VCaP (cell line): ENCODE data around the gene ELMO1.
A peak's percentile ranks its signal among the peaks of the same experiment; 100 is the strongest.

Experiments used
- H3K27ac ChIP-seq: fragments of 450-650 bp; 2 replicates; pipeline ENCODE4 v1.5.1; 2017
- CTCF ChIP-seq: fragments of 450-650 bp; conservative IDR thresholded peaks from 2 replicates; pipeline ENCODE4 v1.5.1; 2017; ENCODE audit warnings: mild to moderate bottlenecking, moderate library complexity

ELMO1 gene

DNA sequence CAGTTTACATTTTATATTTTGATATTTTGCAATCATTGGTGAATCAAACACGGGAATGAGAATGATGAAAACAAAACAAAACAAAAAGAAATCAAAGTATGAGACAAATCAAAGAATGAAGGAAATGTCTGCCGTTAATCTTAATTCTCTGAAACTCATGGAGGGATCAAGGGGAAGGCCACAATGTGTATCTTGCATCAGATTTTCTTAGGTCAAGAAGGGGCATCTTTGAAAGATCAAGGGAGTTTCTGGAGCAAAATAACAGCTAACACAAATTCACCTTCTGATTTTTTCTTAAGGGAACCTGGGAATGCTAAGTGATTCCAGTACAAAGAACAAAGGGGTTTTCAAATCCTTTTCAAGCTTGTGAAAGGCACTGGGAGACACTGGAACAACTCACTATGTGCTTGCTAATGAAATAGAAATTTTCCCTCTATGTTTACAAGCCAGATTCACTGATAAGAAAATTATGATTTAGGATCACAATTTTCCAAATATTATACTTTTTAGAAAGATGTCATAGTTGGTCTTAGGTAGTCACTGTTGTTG is 402.1 kb downstream of the ELMO1 start:
- no peak for TF ChIP-seq CTCF
- H3K27ac ChIP-seq = peak overlapping the region; percentile 85

DNA sequence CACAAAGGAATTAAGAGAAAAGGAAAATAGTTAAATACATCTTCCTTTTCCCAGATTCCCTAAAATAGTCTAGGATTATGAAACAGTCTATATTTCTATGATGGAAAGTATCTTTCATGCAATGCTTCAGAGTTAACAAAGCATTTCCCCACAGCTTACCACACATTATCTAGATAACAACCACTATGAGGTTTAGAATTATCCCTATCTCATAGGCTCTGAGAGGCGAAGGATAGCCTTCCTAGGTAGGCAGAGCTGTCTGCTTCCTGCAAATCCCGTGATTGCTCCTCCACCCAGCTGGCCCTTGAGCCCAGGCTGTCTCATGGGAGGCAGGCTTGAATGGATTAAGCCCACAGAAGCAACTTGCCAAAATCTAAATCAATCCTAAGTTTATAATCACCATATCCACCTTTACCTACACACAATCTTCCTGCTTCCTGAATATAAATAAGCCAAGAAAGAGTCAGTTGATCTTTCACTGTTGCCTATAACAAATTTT is 402.9 kb downstream of the ELMO1 start:
- TF ChIP-seq CTCF = no peak
- H3K27ac ChIP-seq = peak overlapping the region; percentile 85; the same call in 1 of the 2 replicates

DNA sequence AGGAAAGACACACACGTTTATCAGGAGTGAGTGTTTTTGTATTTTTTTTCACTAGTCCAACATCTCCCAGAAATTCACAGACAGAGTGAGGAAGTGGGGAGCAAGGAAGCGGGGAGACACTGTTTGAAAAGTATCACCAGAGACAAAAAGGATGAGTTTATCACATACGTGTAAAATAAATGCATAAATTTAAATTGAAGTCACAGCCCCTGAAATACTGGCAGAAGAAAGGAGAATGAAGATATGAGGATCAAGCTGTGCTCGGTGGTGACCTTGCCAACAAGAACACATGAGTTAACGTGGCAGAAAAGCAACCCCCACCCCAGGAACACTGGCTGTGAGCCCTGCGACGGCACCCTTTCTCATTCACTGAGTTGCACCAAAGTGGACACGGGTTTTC is 407.2 kb downstream of the ELMO1 start:
- TF ChIP-seq CTCF = no peak
- H3K27ac ChIP-seq = no peak overlapping the region

DNA sequence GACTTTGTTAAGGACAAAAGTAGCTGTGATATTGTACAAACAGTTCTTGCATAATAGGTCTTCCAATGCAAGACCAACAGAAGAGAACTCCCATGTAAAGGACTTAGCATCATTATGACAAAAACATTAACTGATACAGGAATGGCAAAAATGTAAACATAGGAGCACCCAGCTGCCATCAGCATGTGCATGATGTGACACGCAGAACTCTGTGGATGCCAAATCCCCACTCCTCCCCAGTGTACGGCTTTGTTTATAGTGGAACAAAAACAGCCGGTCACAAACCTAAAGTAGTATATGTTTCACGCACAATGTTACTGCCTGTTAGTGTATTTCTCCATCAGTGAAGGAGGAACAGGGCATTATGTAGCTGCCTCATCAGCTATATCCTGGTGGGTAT is 408.3 kb downstream of the ELMO1 start:
- no peak overlapping the region for H3K27ac ChIP-seq
- TF ChIP-seq CTCF = no peak

- H3K27ac ChIP-seq = no peak overlapping the region
- TF ChIP-seq CTCF = no peak
Observed at GRCh38 chr7:37039131-37039749, 409.4 kb downstream of the ELMO1 start.

DNA sequence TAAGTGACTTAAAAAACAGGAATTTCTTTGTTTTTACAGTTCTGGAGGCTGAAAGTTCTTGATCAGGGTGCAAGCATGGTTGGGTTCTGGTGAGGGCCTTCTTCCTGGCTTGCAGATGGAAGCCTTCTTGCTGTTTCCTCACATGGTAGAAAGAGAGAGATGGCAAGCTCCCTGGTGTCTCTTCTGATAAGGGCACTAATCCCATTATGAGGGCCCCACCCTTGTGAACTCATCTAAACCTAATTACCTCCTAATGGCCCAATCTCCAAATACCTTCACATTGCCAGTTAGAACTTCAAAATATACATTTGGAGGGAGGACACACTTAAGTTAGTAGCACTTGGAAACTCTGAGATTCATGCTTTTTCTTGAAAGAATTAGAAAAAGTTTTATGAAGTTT is 410.0 kb downstream of the ELMO1 start:
- no peak for TF ChIP-seq CTCF
- no peak overlapping the region for H3K27ac ChIP-seq

DNA sequence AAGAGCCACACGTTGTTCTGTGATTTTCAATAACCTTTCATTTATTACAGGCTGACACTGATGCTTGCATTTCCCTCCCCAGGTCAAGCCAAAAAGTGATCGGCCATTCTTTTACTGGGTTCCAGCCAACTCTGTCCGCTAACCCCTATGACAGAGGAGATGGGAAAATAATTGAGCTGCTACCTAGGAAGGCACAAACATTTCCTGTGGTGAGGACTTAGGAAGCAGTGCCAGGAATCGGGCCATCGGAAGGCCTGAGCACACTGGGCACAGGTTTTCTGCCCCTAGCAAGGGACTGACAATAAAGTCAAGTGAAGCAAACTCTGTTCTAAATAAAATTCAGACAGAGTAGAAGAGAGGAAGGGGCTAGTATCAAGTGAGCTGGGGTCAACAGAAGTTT is 411.4 kb downstream of the ELMO1 start:
- no peak overlapping the region for H3K27ac ChIP-seq
- TF ChIP-seq CTCF = no peak
